ENCODE data around the gene FAM98B. TPM values are rescaled to one million over a fixed set of nuclear protein-coding genes. Genes with fewer than 3 reads are reported as not detected.

FAM98B gene
- polyA plus RNA-seq, 1 of the 3 experiments (the other 2 are of a cell fraction) = 5.7 TPM

- Histone ChIP-seq H3K9me2 (no peaks in the 10 kb centered on the region), H3K4me2 (no peak overlapping the region), H4K20me1 (ENCODE audit: insufficient read depth) (no peaks in the 10 kb centered on the region), H3K9me3 (no peaks in the 10 kb centered on the region), H3K79me2 (ENCODE audit: insufficient read depth) (no peaks in the 10 kb centered on the region), H3K27ac (ENCODE audit: low read depth in 2 of 2, low read length in 1 of 2) (no peak overlapping the region), H3K27me3 (ENCODE audit: insufficient read depth) (no peaks in the 10 kb centered on the region), H3K4me1 (ENCODE audit: control insufficient read depth in 1 of 2, insufficient read depth in 2 of 2, low read depth in 1 of 2, low read length in 1 of 2) (peaks cover 0 to 11% of the 10 kb centered on the region in 2 experiments; a peak in 1 of 4 replicates), H3K9ac (no peak overlapping the region), H2AFZ (ENCODE audit: low read depth) (no peak overlapping the region), H3K36me3 (replicated peaks in 1 of 2; ENCODE audit: control insufficient read depth in 1 of 2, insufficient read depth in 2 of 2, low read length in 1 of 2) (no peaks in the 10 kb centered on the region), H3K4me3 (ENCODE audit: low read depth in 2 of 2, low read length in 1 of 2) (no peak overlapping the region), H3F3A (replicated peaks; ENCODE audit: insufficient read depth) (peaks cover 11% of the 10 kb centered on the region)
- ChIA-PET POLR2A (no interaction called here), CTCF (interaction anchor here (1.0 kb wide), 1 partner anchor 34 kb away, joined by 4 read pairs; the partner anchor contains the start of gene RASGRP1)
- DNase-seq = no peak
- 83% methylated on average over 1 of the region's 1 CpG for WGBS (ENCODE audit: low lambda C conversion rate)
- no peak for TF ChIP-seq NRF1 (IDR thresholded peaks at IDR 0.05; ENCODE audit: low read depth, low read length)
- no peak for TF ChIP-seq TAF1 (IDR thresholded peaks at IDR 0.05; ENCODE audit: borderline replicate concordance, low read depth, low read length)
- TF ChIP-seq CTCF (IDR thresholded peaks at IDR 0.05) = no peak
- TF ChIP-seq FOXM1 (IDR thresholded peaks at IDR 0.05; ENCODE audit: low read depth) = no peak
- no peak for TF ChIP-seq MAX (IDR thresholded peaks at IDR 0.05; ENCODE audit: low read depth)
- no peak for TF ChIP-seq ELF1 (IDR thresholded peaks at IDR 0.05)
- no peak for TF ChIP-seq PBX3 (IDR thresholded peaks at IDR 0.05)
- no peak for TF ChIP-seq RAD21 (IDR thresholded peaks at IDR 0.05; ENCODE audit: low read length)
- TF ChIP-seq FOSL2 (IDR thresholded peaks at IDR 0.05; ENCODE audit: borderline replicate concordance, low read depth) = no peak
- TF ChIP-seq IRF3 (IDR thresholded peaks at IDR 0.05; ENCODE audit: low read depth, low read length) = no peak
- TF ChIP-seq FOXJ3 (CRISPR knock-in tag; IDR thresholded peaks at IDR 0.05) = no peak
- no peak for TF ChIP-seq POLR2AphosphoS5 (IDR thresholded peaks at IDR 0.05; ENCODE audit: low read depth, low read length)
- no peak for TF ChIP-seq SIN3A (IDR thresholded peaks at IDR 0.05; ENCODE audit: borderline replicate concordance, low read depth, low read length)
- TF ChIP-seq TCF12 (IDR thresholded peaks at IDR 0.05) = no peak
- no peak for TF ChIP-seq GATA2 (CRISPR knock-in tag; IDR thresholded peaks at IDR 0.05)
- no peak for TF ChIP-seq RFX5 (IDR thresholded peaks at IDR 0.05; ENCODE audit: low read length)
- TF ChIP-seq USF1 (IDR thresholded peaks at IDR 0.05; ENCODE audit: borderline replicate concordance, low read depth) = no peak
- no peak for TF ChIP-seq NFIC (IDR thresholded peaks at IDR 0.05; ENCODE audit: borderline replicate concordance)
- TF ChIP-seq ZBTB33 (IDR thresholded peaks at IDR 0.05; ENCODE audit: borderline replicate concordance, low read depth) = no peak
- TF ChIP-seq TEAD4 (IDR thresholded peaks at IDR 0.05; ENCODE audit: borderline replicate concordance, insufficient read depth) = no peak
These were observed 76.2 kb downstream of the FAM98B start for GRCh38 chr15:38530113-38530512.

All from SK-N-SH (cell line).